Esophagus squamous epithelium (tissue), 4 donors: ENCODE results near the gene PPM1M.

Experiments used
- POLR2A ChIP-seq, 4 donors: fragments of 450-650 bp; IDR thresholded peaks; one replicate each; pipeline ENCODE4 v1.6.1; 2017; ENCODE audit warnings: antibody characterized with exemption in 4 of 4, mild to moderate bottlenecking in 4 of 4, moderate library complexity in 3 of 4
- TF ChIP-seq, protein P1 (sequence below), 6 experiments: fragments of 450-650 bp in 4 of 6; fragments of 200-600 bp in 2 of 6; sonication (generic) in 2 of 6; IDR thresholded peaks; one replicate each; pipeline ENCODE4 v1.5.1; 2016 to 2019; ENCODE audit warnings: antibody characterized with exemption in 6 of 6, mild to moderate bottlenecking in 4 of 6, moderate library complexity in 4 of 6

GRCh38 chr3:52259035-52259434, 13.5 kb downstream of the PPM1M start:
- TF ChIP-seq, protein P1, sequence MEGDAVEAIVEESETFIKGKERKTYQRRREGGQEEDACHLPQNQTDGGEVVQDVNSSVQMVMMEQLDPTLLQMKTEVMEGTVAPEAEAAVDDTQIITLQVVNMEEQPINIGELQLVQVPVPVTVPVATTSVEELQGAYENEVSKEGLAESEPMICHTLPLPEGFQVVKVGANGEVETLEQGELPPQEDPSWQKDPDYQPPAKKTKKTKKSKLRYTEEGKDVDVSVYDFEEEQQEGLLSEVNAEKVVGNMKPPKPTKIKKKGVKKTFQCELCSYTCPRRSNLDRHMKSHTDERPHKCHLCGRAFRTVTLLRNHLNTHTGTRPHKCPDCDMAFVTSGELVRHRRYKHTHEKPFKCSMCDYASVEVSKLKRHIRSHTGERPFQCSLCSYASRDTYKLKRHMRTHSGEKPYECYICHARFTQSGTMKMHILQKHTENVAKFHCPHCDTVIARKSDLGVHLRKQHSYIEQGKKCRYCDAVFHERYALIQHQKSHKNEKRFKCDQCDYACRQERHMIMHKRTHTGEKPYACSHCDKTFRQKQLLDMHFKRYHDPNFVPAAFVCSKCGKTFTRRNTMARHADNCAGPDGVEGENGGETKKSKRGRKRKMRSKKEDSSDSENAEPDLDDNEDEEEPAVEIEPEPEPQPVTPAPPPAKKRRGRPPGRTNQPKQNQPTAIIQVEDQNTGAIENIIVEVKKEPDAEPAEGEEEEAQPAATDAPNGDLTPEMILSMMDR (IDR thresholded peaks at IDR 0.05): no peak
- TF ChIP-seq POLR2A (IDR thresholded peaks at IDR 0.05): no peak
